Superior temporal gyrus (tissue), 1 donor: ENCODE measurements around the gene ZNF76.
A peak's percentile ranks its signal among the peaks of the same experiment; 100 is the strongest.

ENCODE experiments used
- DNase-seq: peaks from one replicate; pipeline ENCODE4 v3.0.0-alpha.2; 2016; ENCODE audit errors: extremely low spot score

ZNF76 gene

DNA sequence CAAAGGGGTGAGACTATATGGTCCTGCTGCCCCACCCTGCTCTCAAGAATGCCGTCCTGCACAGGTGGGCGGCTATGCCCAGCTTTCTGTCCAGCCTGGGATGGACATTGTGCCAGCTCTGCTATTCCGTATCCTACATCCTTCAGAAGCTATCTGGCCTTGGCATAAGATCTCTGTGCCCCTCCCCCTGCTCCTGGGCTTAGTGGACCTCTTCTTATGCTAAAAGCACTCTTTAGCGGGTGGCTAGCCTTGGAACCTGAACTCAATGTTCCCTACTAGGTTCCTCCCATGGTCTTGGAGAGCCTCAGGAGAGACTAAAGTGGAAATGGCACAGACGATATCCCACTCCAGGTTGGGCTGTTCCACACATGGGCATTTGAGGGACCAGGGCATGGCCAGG lies 23.3 kb upstream of the ZNF76 start:
- no peak for DNase-seq

DNA sequence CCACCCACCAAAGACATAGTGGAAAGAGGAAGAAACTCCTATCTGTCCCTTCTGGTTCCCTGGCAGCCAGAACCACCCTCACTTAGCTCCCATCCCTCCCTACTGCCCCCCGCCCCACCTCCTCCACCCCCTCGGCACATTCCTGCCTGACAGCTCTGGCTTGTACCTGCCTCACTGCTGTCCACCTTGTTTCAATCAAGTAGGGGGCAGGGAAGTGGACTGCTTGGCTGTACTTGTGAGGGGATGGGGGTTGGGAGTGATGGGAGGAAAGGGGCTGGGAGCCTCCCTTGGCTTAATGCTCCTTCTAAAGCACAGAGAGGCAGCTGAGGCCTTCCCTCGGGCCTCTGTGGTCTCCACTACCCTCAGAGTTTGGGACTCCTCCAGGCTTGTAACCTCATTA lies 22.1 kb upstream of the ZNF76 start:
- no peak for DNase-seq

DNA sequence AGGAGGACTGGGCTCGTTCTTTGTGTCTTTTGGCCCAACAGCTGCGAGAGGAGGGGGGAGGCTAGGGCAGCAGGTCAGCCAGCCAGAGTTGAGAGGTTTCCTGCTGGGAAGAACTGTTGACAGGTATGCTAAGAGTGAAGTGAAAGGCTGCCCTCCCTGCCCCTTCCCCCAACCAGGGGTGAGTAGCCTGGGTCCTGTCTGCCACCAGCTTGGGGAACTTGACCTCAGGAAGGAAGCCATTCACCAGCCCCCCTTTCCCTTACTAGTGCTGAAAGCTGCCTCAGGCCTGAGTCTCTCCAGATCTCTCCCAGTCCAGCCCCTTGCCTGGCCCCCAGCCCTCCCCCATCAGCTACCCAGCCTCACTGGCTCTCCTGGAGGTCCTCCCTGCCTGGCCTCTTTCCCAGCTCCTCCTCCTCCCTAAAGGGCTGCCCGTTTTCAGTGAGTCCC lies 20.7 kb upstream of the ZNF76 start:
- DNase-seq = no peak

DNA sequence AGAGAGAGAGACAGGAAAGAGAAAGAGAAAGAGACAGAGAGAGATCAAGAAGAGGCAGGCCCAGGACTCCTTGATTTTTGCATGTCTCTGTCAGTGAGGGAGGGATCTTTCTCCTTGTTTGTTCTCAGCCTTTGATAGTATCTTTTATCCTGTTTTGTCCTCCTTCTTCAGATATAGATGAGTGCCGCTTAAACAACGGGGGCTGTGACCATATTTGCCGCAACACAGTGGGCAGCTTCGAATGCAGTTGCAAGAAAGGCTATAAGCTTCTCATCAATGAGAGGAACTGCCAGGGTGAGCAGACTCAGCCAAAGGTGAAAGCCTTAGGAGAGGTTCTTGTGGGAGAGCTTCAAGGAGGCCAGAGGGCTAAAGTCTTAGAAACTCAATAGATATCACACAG lies 20.0 kb upstream of the ZNF76 start:
- no peak for DNase-seq

DNA sequence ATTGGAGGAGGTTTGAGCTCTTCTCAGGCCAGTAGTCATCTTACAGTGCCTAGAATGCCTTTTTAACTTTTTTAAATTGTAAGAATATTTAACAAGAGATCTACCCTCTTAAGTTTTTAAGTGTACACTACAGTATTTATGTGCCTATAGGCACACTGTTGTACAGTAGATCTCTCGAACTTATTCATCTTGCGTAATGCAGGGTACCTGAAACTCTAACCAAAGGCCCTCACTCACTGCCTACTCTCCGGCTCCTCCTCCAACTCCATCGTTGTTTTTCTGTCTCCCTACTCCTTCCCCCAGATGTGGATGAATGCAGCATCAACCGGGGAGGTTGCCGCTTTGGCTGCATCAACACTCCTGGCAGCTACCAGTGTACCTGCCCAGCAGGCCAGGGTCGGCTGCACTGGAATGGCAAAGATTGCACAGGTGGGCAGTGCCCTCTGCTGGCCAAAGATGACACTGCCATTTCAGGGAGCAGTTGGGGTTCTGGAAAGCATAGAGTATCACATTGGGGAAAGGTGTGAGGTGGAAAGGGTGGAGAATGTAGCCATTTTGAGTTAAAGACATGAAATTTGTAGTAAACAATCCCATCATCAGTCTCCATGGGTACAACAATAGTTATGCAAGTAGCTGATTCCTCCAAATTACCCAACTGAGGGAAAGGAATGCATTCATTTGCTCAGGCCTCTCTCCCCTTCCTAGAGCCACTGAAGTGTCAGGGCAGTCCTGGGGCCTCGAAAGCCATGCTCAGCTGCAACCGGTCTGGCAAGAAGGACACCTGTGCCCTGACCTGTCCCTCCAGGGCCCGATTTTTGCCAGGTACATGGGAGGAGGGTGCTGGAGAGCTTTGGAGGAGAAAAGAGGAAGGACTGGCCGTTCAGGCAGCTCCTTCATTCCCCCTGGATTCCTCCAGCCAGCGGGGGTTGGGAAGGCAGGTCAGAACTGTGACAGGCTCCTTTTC lies 18.4 kb upstream of the ZNF76 start:
- peak; percentile 84 for DNase-seq

DNA sequence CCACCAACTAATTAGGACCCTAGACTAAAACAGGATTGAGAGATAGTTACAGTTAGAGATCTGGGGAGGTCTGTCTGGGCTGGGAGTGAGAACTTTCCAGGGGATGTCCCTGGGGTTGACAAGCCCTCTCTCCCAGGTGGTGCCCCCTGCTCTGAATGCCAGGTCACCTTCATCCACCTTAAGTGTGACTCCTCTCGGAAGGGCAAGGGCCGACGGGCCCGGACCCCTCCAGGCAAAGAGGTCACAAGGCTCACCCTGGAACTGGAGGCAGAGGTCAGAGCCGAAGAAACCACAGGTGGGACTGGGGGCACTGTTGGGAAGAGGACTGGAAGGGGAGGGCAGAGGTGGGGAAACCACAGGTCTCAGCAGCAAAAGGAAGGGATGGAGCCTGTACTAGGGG lies 17.0 kb upstream of the ZNF76 start:
- no peak for DNase-seq

DNA sequence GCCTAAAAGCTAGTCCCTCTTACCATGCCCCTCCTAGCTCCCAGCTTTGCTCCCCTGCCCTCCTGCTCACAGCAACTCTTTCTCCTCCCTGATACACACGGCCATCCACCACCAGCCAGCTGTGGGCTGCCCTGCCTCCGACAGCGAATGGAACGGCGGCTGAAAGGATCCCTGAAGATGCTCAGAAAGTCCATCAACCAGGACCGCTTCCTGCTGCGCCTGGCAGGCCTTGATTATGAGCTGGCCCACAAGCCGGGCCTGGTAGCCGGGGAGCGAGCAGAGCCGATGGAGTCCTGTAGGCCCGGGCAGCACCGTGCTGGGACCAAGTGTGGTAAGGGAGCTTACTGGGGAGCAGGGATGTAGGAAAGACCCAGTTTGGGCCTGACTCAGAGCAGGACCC lies 16.6 kb upstream of the ZNF76 start:
- DNase-seq = no peak

DNA sequence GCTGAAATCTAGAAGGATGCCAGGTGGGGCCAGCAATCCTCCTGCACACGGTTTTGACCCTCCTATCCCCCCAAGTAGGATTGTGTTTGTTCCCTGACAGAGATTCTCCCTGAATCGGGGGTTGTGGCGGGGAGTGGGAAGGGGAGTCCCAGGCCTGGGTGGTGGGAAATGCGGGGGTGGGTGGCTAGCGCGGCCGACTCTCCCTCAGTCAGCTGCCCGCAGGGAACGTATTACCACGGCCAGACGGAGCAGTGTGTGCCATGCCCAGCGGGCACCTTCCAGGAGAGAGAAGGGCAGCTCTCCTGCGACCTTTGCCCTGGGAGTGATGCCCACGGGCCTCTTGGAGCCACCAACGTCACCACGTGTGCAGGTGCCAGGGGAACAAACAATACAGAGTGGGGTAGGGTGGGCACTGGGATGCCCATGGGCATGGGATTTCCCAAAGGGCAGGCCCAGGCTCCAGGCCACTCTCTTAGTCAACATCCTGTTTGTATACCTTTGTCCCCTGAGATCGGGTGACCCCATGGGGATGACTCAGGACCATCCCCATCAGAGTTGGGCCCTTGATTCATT lies 16.1 kb upstream of the ZNF76 start:
- no peak for DNase-seq

DNA sequence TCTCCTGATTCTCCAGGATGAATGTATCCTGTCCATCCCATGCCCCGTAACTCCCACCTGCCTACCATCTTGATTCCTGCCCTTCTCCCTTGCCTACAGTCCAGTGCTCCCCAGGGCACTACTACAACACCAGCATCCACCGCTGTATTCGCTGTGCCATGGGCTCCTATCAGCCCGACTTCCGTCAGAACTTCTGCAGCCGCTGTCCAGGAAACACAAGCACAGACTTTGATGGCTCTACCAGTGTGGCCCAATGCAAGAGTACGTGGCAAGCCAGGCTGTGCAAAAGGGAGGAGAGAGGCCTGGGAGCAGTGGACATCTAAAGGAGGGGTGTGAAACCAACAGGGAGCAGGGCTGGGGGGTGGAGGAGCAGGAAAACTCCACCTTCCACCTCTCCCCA lies 15.0 kb upstream of the ZNF76 start:
- DNase-seq = no peak

DNA sequence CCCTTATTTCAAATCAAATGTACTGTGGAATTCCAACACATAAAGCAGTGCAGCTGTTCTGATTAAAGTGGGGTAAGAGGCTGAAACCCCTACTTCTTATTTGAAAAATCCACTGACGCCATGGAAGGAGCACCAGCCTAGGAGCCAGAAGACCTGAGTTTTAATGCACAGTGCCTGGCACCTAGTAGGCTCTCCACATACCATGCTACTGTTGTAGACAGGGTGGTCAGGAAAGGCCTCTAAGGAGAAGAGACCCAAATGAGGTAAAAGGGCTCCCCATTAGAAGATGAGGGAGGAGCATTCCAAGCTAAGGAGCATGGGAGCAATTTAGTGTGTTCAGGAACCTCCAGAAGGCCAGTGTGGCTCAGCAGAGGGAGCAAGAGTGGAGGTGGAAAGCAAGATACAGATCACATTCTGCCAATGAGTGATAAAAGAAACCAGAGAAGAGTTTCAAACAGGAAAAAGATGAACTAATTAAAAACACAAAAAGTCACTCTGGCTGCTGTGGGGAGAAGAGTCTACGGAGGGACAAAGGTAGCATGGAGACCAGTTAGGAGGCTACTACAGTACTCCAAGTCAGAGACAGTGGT lies 11.8 kb upstream of the ZNF76 start:
- no peak for DNase-seq

DNA sequence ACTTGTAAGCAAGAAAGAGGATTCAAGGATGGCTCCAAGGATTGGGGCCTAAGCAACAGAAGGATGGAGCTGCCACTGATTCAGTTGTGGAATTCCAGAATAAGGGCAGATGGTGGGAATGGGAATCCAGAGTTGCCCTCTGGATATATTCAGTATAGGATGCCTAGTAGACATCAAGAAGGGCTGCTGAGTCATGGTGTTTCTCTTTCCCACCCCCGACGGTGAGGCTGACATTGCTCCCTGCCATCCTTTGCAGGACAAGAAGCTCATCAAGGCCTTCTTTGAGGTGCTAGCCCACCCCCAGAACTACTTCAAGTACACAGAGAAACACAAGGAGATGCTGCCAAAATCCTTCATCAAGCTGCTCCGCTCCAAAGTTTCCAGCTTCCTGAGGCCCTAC lies 11.2 kb upstream of the ZNF76 start:
- no peak for DNase-seq

DNA sequence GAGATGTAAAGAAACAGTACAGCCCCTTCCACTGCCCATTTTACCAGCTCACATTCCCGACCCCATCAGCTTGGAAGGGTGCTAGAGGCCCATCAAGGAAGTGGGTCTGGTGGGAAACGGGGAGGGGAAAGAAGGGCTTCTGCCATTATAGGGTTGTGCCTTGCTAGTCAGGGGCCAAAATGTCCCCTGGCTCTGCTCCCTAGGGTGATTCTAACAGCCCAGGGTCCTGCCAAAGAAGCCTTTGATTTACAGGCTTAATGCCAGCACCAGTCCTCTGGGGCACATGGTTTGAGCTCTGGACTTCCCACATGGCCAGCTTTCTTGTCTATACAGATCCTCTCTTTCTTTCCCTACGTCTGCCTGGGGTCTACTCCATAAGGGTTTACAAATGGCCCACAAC lies 10.6 kb upstream of the ZNF76 start:
- no peak for DNase-seq

DNA sequence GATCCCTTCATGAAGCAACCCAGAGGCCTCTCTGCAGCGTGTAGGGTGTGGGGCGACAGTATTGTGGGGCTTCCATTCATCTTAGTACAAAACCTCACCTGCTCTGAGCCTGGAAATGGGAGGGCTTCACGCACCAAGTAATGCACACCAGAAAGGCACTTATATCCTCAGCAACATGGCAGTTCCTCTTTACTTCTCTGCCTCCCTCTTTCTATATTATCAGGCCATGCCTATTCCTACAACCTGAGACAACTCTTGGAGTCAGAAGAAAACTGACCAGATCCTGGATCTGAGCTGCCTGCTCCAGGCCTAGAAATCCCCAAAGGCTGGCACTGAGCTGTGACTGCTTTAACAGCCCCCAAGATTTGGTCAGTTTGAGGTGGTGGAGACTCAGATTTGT lies 7.6 kb upstream of the ZNF76 start:
- DNase-seq = no peak

DNA sequence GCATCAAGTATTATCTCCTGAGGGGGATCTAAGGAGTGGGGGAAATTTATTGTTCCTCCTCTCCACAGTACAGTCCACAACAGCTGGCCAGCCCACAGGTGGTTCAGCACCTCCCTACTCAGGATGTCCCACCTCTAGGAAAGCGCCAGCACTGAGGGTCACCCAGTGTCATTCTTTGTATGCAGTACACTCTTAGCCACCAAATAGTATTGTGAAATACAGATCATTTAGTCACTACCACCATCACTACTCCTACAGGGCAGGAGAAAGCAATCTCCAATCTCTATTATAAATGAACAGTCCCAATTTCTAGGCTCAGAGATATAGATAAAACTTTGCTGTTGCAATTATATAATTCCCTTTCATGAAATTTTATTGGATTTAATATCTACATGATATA lies 6.3 kb upstream of the ZNF76 start:
- DNase-seq = no peak

DNA sequence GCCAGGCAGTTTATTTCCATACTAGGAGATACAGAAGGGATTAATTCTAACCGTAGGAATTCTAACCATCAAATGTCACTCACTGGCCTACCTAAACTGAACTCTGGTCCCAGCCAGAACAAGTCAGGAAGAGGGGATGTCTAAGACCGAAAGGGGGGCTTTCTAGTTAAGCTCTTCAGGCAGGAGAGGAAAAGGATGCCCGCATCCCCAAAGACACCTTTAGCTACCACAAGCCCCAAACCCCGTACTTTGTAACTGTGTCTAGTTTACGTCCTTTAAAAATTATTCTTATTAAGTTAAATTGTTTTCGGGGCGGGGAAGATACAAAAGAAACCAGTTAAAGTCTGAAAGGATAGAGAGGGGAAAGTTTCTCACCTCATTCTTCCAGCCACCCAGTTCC lies 1.2 kb upstream of the ZNF76 start:
- DNase-seq = no peak

DNA sequence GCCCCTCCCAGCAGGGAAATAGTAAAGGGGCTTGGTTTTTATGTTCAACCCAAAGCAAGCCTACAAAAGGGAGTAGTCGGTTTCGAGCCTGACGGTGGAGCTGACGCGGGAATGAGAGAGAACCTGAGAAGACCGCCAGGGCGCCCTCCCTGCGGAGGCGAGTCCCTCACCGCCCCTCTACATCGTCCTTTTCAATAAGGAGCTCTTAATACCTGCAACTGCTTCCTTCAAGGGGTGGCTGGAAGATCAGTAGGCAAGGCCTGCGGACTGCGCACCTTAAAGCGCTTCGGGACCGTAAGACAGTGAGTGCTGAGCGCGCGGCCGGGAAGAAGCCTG lies 709 bp upstream of the ZNF76 start:
- no peak for DNase-seq

DNA sequence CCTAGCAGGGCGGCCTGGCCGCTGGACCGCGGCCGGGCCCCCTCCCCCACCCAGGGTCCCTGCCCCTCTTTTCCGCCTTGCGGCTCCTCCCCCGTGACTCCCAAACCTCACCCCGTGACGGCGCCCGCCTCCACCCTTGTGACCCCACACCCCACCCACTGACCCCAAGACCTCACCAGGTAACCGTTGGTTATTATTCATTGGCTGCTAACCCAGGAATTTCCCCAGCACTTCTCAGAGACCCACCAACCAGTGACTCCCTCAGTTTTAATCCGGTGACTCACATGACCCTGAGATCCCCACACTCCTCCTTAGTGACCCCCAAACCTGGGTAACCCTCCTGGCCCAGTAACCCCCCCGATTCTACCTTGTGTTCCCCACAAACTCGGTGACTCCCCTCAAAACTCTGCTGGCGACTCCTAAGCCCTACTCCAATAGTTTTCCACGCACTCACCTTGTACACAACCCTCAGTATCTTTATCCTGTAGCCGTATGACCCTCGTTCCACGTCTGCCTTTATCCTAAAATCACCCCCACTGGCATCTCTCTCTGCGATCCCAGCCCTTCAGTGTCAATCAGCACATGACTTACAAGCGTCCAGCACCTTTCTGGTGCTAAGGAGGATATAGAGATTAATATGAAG lies 534 bp downstream of the ZNF76 start:
- DNase-seq = no peak

DNA sequence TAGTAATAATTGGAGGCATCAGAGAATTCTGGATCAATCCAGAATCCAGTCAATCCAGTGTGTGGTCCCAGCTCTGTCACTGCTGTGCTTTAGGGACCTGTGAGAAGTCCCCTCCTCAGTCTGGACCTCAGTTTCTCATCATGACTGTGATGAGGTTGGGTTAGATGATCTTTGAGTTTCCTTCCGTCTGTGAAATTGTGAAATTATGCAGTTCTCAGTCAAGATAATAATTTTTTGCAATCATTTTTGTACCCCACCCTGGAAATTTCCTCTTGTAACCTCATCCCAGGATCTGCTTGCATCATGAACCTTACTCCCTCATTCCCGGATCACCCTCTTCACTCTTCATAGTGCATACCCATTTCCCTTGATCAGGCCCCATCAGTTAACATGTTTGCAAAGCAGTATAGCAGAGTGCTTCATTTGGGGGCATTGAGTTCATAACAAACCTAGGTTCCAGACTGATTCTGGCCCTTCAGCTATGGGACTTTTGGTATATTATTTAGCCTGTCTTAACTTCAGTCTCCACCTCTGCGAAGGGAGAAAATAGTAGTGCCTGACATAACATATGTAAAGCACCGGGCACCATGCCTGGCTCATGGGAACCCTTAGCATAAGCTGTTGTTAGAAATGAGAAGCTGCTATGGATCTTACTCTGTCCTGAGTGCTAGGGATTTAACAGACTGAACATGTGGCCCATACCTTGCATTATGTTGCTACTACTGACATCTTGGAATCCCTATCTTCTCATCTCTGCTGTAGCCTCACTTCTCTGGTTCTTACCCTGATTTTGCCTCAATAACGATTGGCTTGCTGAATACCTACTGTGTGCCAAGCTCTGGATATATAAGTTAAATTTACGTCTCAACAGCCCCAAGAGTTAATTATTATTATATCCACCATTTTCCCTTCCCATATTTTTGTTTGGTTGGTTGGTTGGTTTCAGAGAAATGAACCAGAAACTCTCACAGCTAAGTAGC lies 1.3 kb downstream of the ZNF76 start:
- DNase-seq = peak; percentile 32

DNA sequence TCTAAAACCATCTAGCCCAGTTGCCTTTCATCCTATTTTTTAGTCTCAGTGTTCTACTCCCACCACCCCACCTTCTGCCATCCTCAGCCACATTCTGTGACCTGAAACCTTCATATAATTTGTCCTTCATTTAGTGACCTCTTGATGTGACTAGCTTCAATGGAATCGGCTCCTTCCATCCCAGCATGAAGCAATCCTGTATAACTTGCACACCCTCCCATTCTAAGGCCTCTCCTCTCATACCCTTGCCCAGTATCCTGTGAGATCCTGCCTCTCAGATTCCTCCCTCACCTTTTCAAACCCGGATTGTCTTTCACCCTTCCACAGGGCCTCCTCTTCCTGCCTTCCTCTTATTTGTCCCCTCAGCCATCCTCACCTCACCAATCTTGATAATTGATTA lies 3.1 kb downstream of the ZNF76 start:
- DNase-seq = no peak

DNA sequence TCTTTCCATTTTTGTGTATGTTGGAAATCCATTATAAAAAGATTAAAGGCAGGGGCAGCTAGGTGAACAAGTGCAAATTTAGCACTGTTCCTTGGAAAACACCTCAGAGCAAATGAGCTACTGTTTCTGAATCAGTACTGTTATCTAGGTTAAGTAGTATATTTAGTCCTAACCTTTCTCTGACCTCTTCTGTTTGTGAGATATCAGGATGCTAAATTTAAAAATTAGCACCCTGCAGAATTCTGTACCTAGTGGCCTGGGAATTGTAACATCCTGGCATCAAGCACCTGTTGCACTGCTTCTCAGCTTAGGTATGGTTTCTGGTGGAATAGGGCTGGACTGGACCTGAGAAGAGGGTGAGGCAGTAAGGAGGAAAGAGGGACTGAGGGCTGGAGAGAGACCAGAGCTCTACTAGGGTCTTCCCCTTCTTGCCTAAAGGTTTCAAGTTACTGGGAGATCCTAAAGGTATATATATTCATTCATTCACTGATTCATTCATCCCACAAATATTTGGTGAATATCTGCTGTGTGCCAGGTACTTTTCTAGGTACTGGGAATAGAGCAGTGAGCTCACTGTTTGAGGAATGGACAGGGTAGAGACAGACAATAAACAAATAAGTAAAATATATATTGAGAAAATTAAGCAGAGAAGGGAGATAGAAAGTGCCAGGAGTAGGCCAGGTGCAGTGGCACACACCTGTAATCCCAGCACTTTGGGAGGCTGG lies 5.2 kb downstream of the ZNF76 start:
- no peak for DNase-seq

DNA sequence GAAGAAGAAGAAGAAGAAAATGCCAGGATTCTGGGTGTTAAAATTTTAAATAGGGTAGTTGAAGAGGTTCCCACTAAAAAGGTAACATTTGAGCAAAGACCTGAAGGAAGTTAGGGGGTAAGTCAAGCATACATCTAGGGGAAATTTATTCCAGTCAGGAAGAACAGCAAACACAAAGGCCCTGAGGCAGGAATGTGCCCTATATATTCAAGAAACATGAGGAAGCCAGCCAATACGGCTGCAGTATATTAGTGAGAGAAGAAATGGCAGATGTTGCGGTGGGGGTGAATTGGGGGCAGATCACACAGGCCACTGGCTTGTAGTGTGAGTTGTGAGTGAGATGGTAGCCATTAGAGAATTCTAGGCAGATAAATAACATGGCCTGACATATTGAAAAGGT lies 6.0 kb downstream of the ZNF76 start:
- no peak for DNase-seq
